ENCODE measurements around the gene KRTAP5-5. TPM values are rescaled to one million over a fixed set of nuclear protein-coding genes. Genes with fewer than 3 reads are reported as not detected.
"Not testable (repeated sequence)": the region's sequence is repeated elsewhere in the genome, so short reads cannot be mapped to it uniquely, and the experiment has no call there.

Gene KRTAP5-5
- total RNA-seq, 4 donors from 2014 or later: 2.5 TPM; not detected in 3

- TF ChIP-seq POLR2A (IDR thresholded peaks at IDR 0.05) (no peak), CTCF (IDR thresholded peaks at IDR 0.05) (no peak)
- peak in 1 of 2 donors; percentile 69 for DNase-seq (ENCODE audit: low spot score in 2 of 2)
- intact Hi-C loops (cut with DNase I; ENCODE audit: low total_unique reads): loop anchor here (10.0 kb wide), 1 partner anchor 495 kb away; no protein-coding TSS in a partner anchor
- WGBS, 2 donors: 60 to 65% methylated on average over 14 of the region's 14 CpGs
- no peak overlapping the region for H3K4me3 ChIP-seq (ENCODE audit: low read depth, poor library complexity, severe bottlenecking)
Observed at GRCh38 chr11:1659506-1659905, 29.9 kb downstream of the KRTAP5-5 start.

GRCh38 chr11:1660111-1660867 lies 30.7 kb downstream of the KRTAP5-5 start:
- TF ChIP-seq CTCF (IDR thresholded peaks at IDR 0.05) (no peak), POLR2A (IDR thresholded peaks at IDR 0.05) (no peak)
- intact Hi-C loops (cut with DNase I; ENCODE audit: low total_unique reads): no loop called here
- peak in 1 of 2 donors; percentile 74 for DNase-seq (ENCODE audit: low spot score in 2 of 2)
- 72 to 78% methylated on average over 24 of the region's 24 CpGs for WGBS, 2 donors
- H3K4me3 ChIP-seq (ENCODE audit: low read depth, poor library complexity, severe bottlenecking): no peak overlapping the region

- intact Hi-C loops (cut with DNase I; ENCODE audit: low total_unique reads); H3K4me3 ChIP-seq (ENCODE audit: low read depth, poor library complexity, severe bottlenecking): not testable (repeated sequence)
- DNase-seq (ENCODE audit: low spot score in 2 of 2): peak in 1 of 2 donors; percentile 80
- WGBS, 2 donors: 46 to 53% methylated on average over 9 to 10 of the region's 25 CpGs
Observed at GRCh38 chr11:1661454-1662269, 32.1 kb downstream of the KRTAP5-5 start.

GRCh38 chr11:1662699-1663283 lies 33.2 kb downstream of the KRTAP5-5 start:
- DNase-seq (ENCODE audit: low spot score in 2 of 2): peak in 1 of 2 donors; percentile 29
- 69 to 71% methylated on average over 18 of the region's 18 CpGs for WGBS, 2 donors
- H3K4me3 ChIP-seq (ENCODE audit: low read depth, poor library complexity, severe bottlenecking); intact Hi-C loops (cut with DNase I; ENCODE audit: low total_unique reads): not testable (repeated sequence)

GRCh38 chr11:1665313-1665712 lies 35.7 kb downstream of the KRTAP5-5 start:
- TF ChIP-seq CTCF (IDR thresholded peaks at IDR 0.05) (no peak), POLR2A (IDR thresholded peaks at IDR 0.05) (no peak)
- 84 to 93% methylated on average over 3 to 5 of the region's 8 CpGs for WGBS, 2 donors

GRCh38 chr11:1667121-1667850 lies 37.7 kb downstream of the KRTAP5-5 start:
- intact Hi-C loops (cut with DNase I; ENCODE audit: low total_unique reads): loop anchor here (2.0 kb wide), 1 partner anchor 18 kb away; no protein-coding TSS in a partner anchor
- no peak for TF ChIP-seq CTCF (IDR thresholded peaks at IDR 0.05)
- no peak for TF ChIP-seq POLR2A (IDR thresholded peaks at IDR 0.05)
- H3K4me3 ChIP-seq (ENCODE audit: low read depth, poor library complexity, severe bottlenecking): no peak overlapping the region
- peak in 1 of 2 donors; percentile 46 for DNase-seq (ENCODE audit: low spot score in 2 of 2)
- 87 to 89% methylated on average over 22 to 24 of the region's 24 CpGs for WGBS, 2 donors

More at GRCh38 chr11:1665313-1665712, 35.7 kb downstream of the KRTAP5-5 start:
- intact Hi-C loops (cut with DNase I; ENCODE audit: low total_unique reads): no loop called here
- DNase-seq (ENCODE audit: low spot score in 2 of 2): no peak
- H3K4me3 ChIP-seq (ENCODE audit: low read depth, poor library complexity, severe bottlenecking): no peak overlapping the region

Data from lower leg skin (tissue), 4 donors.